GM12873 (cell line): ENCODE measurements around the gene ITPA.

Experiments used
- TF ChIP-seq, protein P1 (sequence below): IDR thresholded peaks from 2 replicates; pipeline ENCODE4 v1.5.1; 2012; ENCODE audit warnings: low read depth, mild to moderate bottlenecking, moderate library complexity, low read length, control low read depth; ENCODE audit not compliant: insufficient read depth; ENCODE audit errors: missing control alignments

ITPA gene

GRCh38 chr20:3224681-3225421 lies 15.6 kb downstream of the ITPA start:
- TF ChIP-seq, protein P1, sequence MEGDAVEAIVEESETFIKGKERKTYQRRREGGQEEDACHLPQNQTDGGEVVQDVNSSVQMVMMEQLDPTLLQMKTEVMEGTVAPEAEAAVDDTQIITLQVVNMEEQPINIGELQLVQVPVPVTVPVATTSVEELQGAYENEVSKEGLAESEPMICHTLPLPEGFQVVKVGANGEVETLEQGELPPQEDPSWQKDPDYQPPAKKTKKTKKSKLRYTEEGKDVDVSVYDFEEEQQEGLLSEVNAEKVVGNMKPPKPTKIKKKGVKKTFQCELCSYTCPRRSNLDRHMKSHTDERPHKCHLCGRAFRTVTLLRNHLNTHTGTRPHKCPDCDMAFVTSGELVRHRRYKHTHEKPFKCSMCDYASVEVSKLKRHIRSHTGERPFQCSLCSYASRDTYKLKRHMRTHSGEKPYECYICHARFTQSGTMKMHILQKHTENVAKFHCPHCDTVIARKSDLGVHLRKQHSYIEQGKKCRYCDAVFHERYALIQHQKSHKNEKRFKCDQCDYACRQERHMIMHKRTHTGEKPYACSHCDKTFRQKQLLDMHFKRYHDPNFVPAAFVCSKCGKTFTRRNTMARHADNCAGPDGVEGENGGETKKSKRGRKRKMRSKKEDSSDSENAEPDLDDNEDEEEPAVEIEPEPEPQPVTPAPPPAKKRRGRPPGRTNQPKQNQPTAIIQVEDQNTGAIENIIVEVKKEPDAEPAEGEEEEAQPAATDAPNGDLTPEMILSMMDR = no peak

- TF ChIP-seq, protein P1 = no peak
Measured at GRCh38 chr20:3226093-3226492, 16.8 kb downstream of the ITPA start.

DNA sequence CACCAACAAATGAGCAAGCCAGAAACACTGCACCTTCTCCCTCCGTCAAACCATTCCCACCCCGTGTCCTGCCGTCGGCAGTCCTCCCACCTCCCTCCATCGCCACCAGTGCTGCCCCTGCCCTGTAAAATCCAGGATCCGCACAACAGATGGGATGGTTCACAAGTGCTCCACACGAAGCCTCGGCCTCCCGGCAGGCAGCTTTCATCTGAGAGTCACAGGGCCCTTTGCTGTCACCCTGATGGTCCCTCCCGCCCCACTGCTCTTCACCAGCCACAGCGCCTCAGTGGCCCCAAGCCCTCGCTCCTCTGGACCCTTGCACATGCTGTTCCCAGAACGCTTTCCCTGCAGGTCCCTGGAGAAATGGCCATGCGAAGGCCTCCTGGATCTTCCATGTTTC lies 17.6 kb downstream of the ITPA start:
- TF ChIP-seq, protein P1 = no peak

DNA sequence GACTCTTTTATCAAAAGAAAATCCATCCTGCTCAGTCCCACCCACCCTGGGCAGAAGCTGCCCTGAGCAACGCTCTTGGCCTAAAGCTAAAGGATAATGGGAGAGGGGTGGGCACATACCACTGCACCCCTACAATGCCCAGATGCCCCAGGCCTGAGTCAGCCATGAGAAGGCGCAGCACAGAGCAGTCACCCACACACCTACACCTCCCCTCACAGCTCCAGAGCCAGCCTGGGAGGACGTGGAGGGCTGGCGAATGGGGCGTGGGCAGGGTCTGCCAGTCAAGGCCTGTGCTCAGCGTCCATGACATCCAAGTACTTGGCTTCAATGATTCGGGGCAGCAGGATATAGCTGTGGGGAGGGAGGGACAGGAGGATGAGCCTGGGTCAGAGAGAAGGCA lies 18.2 kb downstream of the ITPA start:
- TF ChIP-seq, protein P1 = no peak

DNA sequence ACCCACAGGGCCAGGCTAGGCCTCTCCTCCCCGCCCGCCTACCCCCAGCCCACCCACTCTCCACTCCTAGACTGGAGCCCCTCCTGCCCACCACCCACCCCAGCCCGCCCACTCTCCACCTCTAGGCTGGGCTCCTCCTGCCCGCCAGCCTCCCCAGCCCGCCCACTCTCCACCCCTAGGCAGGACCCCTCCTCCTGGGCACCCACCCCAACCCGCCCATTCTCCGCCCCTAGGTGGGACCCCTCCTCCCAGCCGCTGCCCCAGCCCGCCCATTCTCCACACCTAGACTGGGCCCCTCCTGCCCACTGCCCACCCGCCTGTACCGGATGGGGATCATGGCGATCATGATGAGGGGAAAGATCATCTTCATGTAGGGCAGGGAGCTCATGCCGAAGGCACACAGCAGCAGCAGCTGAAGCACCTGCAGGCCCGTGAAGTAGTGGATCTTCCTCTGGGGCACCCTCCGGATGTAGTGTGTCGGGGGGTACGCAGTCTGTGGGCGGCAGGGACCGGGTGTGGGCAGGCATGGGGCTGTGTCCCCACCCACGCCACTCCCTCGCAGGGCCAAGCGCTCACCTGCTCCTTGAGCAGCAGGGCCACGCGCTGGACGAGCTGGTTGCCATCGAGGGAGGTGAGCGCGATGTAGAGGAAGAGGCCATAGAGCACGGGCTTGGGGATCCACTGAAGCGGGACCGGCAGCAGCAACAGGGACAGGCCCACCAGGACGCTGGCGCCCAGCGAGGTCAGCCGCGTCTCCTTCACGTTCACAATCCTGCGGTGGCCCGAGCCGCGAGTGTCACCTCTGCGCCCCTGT lies 18.8 kb downstream of the ITPA start:
- TF ChIP-seq, protein P1 = no peak

DNA sequence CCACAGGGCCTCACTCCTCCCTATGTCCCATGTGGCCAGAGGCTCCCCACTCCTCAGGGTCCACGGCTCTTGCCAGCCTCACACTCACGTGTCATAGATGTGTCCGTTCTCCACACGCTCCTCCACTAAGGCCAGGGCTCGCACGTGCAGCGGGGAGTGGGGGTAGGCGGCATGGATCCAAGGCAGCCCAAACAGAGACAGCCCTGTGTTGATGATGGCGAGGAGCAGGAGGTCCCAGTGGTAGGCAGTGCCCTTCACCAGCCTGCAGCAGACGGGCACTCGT lies 19.4 kb downstream of the ITPA start:
- TF ChIP-seq, protein P1 = no peak

DNA sequence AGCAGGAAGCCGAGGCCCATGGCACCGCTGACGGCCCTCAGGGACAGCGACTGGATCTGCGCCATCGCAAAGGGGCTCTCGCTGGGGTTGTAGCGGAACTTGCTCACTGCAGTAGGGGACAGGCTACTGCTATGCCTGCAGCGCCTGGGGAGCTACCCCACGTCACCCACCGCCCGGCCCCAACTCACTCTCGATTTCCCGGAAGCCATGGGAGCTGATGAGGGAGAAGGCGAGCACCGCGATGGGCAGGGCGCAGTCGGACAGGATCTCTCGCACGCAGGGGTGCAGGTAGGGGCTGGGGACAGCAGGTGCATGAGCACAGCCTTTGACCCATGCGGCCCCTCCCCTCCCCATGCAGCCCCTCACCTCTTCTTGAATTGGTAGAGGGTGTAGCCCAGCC lies 19.9 kb downstream of the ITPA start:
- TF ChIP-seq, protein P1 = no peak
